ENCODE data around the gene THSD4. TPM values are rescaled to one million over a fixed set of nuclear protein-coding genes. Genes with fewer than 3 reads are reported as not detected.
A peak's percentile ranks its signal among the peaks of the same experiment; 100 is the strongest.

THSD4 gene
- total RNA-seq, 1 donor: 15.6 TPM

DNA sequence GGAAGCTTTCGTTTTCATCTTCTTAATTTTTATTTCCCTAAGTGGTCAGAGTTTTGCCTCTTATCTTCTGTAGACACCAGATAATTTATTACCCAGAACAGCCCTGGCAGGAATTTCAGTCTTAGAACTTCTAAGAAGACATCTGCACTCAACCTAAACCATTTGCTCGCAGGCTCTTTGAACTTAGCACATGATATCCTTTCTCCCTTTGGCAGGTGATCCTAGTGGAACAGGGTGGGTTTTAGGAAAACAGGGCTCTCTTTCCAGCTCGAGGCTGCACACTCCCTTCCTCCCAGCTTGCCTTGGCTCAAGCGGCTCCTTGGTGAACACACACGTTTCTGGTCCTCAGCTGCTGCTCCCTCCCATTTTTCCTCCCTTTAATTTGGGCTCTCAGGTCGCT lies 116.5 kb downstream of the THSD4 start:
- Histone ChIP-seq H3K4me1 (ENCODE audit: insufficient read depth, low read length) (peaks cover 3% of the 10 kb centered on the region), H3K4me3 (ENCODE audit: insufficient read depth, low read length) (no peak overlapping the region), H2AFZ (ENCODE audit: low read length) (no peak overlapping the region), H3K9me3 (ENCODE audit: low read depth, low read length) (no peaks in the 10 kb centered on the region), H3K27me3 (ENCODE audit: insufficient read depth, low read length) (no peaks in the 10 kb centered on the region), H4K20me1 (ENCODE audit: insufficient read depth, low read length) (no peaks in the 10 kb centered on the region), H3K36me3 (ENCODE audit: insufficient read depth, low read length) (no peaks in the 10 kb centered on the region), H3K79me2 (ENCODE audit: insufficient read depth, low read length) (no peaks in the 10 kb centered on the region), H3K4me2 (ENCODE audit: insufficient read depth, low read length) (no peak overlapping the region), H3K27ac (ENCODE audit: low read depth, low read length) (no peak overlapping the region)
- TF ChIP-seq, protein P1, sequence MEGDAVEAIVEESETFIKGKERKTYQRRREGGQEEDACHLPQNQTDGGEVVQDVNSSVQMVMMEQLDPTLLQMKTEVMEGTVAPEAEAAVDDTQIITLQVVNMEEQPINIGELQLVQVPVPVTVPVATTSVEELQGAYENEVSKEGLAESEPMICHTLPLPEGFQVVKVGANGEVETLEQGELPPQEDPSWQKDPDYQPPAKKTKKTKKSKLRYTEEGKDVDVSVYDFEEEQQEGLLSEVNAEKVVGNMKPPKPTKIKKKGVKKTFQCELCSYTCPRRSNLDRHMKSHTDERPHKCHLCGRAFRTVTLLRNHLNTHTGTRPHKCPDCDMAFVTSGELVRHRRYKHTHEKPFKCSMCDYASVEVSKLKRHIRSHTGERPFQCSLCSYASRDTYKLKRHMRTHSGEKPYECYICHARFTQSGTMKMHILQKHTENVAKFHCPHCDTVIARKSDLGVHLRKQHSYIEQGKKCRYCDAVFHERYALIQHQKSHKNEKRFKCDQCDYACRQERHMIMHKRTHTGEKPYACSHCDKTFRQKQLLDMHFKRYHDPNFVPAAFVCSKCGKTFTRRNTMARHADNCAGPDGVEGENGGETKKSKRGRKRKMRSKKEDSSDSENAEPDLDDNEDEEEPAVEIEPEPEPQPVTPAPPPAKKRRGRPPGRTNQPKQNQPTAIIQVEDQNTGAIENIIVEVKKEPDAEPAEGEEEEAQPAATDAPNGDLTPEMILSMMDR (IDR thresholded peaks at IDR 0.05; ENCODE audit: extremely low read depth, low read depth, low read length): no peak
- no peak for DNase-seq (ENCODE audit: insufficient read length, low spot score, missing footprints)

DNA sequence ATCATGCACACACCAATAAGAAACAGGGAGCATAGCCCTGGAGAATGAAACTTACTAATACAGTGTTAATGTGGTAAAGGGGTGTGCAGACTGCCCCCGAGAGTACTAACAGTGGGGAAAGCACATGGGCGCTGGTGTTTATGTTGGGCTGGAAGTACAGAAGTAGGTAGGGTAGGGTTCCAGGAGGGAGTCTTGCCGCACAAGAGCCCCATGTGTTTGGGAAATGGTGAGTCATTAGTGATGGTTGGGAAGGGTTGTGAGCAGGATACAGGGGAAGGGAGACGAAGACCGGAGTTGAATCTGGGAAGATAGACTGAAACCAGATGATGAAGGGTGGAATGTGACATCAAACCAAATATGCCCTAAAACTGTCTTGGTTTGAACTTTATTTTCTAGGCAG lies 117.1 kb downstream of the THSD4 start:
- Histone ChIP-seq H4K20me1 (ENCODE audit: insufficient read depth, low read length) (no peaks in the 10 kb centered on the region), H3K9me3 (ENCODE audit: low read depth, low read length) (no peaks in the 10 kb centered on the region), H3K4me1 (ENCODE audit: insufficient read depth, low read length) (peaks cover 6% of the 10 kb centered on the region), H3K4me2 (ENCODE audit: insufficient read depth, low read length) (no peak overlapping the region), H3K27ac (ENCODE audit: low read depth, low read length) (no peak overlapping the region), H3K36me3 (ENCODE audit: insufficient read depth, low read length) (no peaks in the 10 kb centered on the region), H3K79me2 (ENCODE audit: insufficient read depth, low read length) (no peaks in the 10 kb centered on the region), H3K4me3 (ENCODE audit: insufficient read depth, low read length) (no peak overlapping the region), H2AFZ (ENCODE audit: low read length) (no peak overlapping the region), H3K27me3 (ENCODE audit: insufficient read depth, low read length) (no peaks in the 10 kb centered on the region)
- TF ChIP-seq, protein P1 (IDR thresholded peaks at IDR 0.05; ENCODE audit: extremely low read depth, low read depth, low read length): no peak
- DNase-seq (ENCODE audit: insufficient read length, low spot score, missing footprints): no peak

DNA sequence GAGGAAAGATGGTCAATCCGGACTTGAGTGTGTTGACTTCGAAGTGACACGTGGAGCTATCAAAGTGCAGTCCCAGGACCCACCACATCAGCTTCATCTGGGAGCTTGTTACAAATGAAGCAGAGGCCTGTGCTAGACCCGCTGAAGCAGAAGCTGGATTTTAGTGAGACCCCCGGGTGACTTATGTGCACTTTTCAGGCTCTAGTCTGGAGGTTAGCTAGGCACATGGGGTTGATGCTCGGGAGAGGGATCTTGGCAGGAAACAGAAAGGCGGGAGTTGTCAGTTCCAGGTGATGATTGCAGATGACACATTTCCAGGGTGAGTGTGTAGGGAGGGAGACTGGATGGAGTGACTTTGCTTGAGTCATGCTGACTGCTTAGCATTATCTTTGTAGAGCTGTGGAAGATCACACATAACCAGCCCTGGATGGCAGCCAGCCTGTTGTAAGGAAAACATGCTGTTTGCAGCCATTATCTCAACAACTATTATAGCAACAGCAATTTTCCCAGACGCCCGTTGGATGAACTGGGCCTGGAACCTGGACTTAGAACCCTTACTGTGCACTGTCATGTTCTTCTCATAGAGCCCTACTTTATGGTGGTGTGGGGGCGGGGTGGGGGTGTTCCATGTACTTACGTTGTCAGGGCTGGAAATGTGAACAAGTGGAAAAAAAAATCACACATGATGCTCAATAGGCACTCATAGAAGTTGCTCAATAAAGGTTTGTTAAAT lies 122.4 kb downstream of the THSD4 start:
- Histone ChIP-seq H2AFZ (ENCODE audit: low read length) (peak overlapping the region; percentile 16), H3K27ac (ENCODE audit: low read depth, low read length) (peak overlapping the region; percentile 18), H3K4me2 (ENCODE audit: insufficient read depth, low read length) (no peak overlapping the region), H3K79me2 (ENCODE audit: insufficient read depth, low read length) (no peaks in the 10 kb centered on the region), H3K4me1 (ENCODE audit: insufficient read depth, low read length) (peaks cover 12% of the 10 kb centered on the region), H3K4me3 (ENCODE audit: insufficient read depth, low read length) (no peak overlapping the region), H3K36me3 (ENCODE audit: insufficient read depth, low read length) (no peaks in the 10 kb centered on the region), H4K20me1 (ENCODE audit: insufficient read depth, low read length) (no peaks in the 10 kb centered on the region), H3K27me3 (ENCODE audit: insufficient read depth, low read length) (no peaks in the 10 kb centered on the region), H3K9me3 (ENCODE audit: low read depth, low read length) (no peaks in the 10 kb centered on the region)
- TF ChIP-seq, protein P1 (IDR thresholded peaks at IDR 0.05; ENCODE audit: extremely low read depth, low read depth, low read length): peak; percentile 9
- peak; percentile 90 for DNase-seq (ENCODE audit: insufficient read length, low spot score, missing footprints)

DNA sequence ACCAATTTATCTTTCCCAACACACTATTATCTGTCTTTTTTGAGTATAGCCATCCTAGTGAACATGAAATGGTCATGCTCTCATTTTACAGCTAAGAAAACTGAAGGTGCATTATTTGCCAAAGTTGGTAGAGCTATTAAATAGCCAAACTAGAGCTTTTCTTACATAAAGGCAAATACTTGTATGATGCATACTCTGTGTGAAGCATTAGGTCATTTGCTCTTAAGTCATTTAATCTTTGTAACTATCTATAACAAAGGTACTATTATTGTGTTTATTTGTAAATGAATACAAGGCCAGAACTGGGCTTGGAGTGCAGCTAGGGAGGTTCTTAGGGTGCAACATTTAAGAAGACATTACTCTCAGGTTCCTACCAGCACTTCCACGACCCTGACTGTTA lies 123.7 kb downstream of the THSD4 start:
- Histone ChIP-seq H2AFZ (ENCODE audit: low read length) (no peak overlapping the region), H3K4me1 (ENCODE audit: insufficient read depth, low read length) (peaks cover 12% of the 10 kb centered on the region), H3K27me3 (ENCODE audit: insufficient read depth, low read length) (no peaks in the 10 kb centered on the region), H3K4me3 (ENCODE audit: insufficient read depth, low read length) (no peak overlapping the region), H3K27ac (ENCODE audit: low read depth, low read length) (no peak overlapping the region), H3K4me2 (ENCODE audit: insufficient read depth, low read length) (no peak overlapping the region), H3K9me3 (ENCODE audit: low read depth, low read length) (no peaks in the 10 kb centered on the region), H3K36me3 (ENCODE audit: insufficient read depth, low read length) (no peaks in the 10 kb centered on the region), H3K79me2 (ENCODE audit: insufficient read depth, low read length) (no peaks in the 10 kb centered on the region), H4K20me1 (ENCODE audit: insufficient read depth, low read length) (no peaks in the 10 kb centered on the region)
- no peak for DNase-seq (ENCODE audit: insufficient read length, low spot score, missing footprints)
- TF ChIP-seq, protein P1 (IDR thresholded peaks at IDR 0.05; ENCODE audit: extremely low read depth, low read depth, low read length): no peak
